ENCODE measurements around the gene MRO. TPM values are rescaled to one million over a fixed set of nuclear protein-coding genes. Genes with fewer than 3 reads are reported as not detected.

MRO gene
- total RNA-seq, 1 donor from 2014 or later = 0.18 TPM

DNA sequence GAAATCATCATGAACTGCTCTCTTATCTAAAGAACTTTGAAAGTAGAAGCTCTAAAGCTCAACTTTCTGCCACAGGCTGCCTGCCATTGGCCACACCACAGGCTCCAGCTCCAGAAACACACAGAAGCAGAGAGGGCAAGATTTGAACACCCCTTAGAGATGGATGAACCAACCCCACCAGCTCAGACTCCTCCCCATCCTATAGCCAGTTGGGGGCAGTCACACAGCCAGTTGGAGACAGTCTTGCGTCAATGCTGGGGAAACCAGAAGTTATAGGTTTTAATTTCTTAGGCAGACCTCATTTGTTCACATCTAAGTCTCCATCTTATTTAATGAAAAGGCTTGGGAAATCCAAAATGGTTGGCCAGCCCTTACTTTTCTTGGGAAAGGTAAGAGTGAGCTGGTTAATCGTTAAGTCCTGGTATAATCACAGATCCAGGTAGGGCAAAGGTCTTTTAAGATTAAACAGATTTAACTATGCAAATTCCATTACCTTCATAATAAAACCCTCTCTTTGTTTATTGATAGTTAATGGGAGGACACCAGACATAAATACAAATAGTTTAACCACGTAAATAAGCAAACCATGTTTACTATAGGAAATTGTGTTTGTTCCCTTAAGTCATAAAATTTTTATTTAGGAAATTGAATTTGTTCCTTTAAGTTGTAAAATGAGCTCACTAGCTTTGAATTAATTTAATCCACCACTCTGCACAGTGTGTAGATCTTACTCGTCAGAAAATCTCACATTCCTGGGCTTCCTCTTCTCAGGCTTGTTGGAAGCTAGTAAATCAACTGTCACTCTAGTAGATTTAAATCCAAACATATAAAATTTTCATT lies 28.0 kb downstream of the MRO start:
- no peaks in the 10 kb centered on the region for H3K9me3 Mint-ChIP-seq (ENCODE audit: unreplicated experiment)
- no peak for TF ChIP-seq CTCF (IDR thresholded peaks at IDR 0.05; ENCODE audit: insufficient read depth, low read depth, low read length)
- Histone ChIP-seq H3K36me3 (ENCODE audit: insufficient read depth, low read length) (no peaks in the 10 kb centered on the region), H3K27me3 (ENCODE audit: insufficient read depth, low read length) (no peaks in the 10 kb centered on the region), H3K4me2 (ENCODE audit: low read length) (no peak overlapping the region), H3K4me1 (ENCODE audit: insufficient read depth, low read length) (no peaks in the 10 kb centered on the region), H3K9ac (ENCODE audit: low read length) (no peak overlapping the region), H2AFZ (ENCODE audit: low read depth, low read length) (no peak overlapping the region), H3K79me2 (ENCODE audit: insufficient read depth, low read length) (no peaks in the 10 kb centered on the region), H3K4me3 (ENCODE audit: insufficient read depth, low read depth, low read length) (no peak overlapping the region), H4K20me1 (ENCODE audit: insufficient read depth, low read length) (no peaks in the 10 kb centered on the region), H3K9me3 (ENCODE audit: insufficient read depth, low read depth, low read length) (no peaks in the 10 kb centered on the region), H3K27ac (ENCODE audit: low read depth, low read length) (no peak overlapping the region)
- no peak for DNase-seq (ENCODE audit: low read depth)
- peaks cover 14% of the 10 kb centered on the region for H3K4me1 Mint-ChIP-seq (ENCODE audit: low read depth, unreplicated experiment)
- H3K27ac Mint-ChIP-seq (ENCODE audit: unreplicated experiment) = no peak overlapping the region
- no peak overlapping the region for H3K4me3 Mint-ChIP-seq (ENCODE audit: unreplicated experiment)
- no peak for FAIRE-seq
- H3K27me3 Mint-ChIP-seq (ENCODE audit: low read depth, unreplicated experiment) = peaks cover 14% of the 10 kb centered on the region
- no peaks in the 10 kb centered on the region for H3K36me3 Mint-ChIP-seq (ENCODE audit: low read depth, unreplicated experiment)

GRCh38 chr18:50790948-50791347 lies 28.9 kb downstream of the MRO start:
- no peaks in the 10 kb centered on the region for H3K36me3 Mint-ChIP-seq (ENCODE audit: low read depth, unreplicated experiment)
- Histone ChIP-seq H3K9me3 (ENCODE audit: insufficient read depth, low read depth, low read length) (no peaks in the 10 kb centered on the region), H3K4me3 (ENCODE audit: insufficient read depth, low read depth, low read length) (no peak overlapping the region), H3K9ac (ENCODE audit: low read length) (no peak overlapping the region), H2AFZ (ENCODE audit: low read depth, low read length) (no peak overlapping the region), H3K36me3 (ENCODE audit: insufficient read depth, low read length) (no peaks in the 10 kb centered on the region), H3K4me2 (ENCODE audit: low read length) (no peak overlapping the region), H3K4me1 (ENCODE audit: insufficient read depth, low read length) (no peaks in the 10 kb centered on the region), H3K27ac (ENCODE audit: low read depth, low read length) (no peak overlapping the region), H4K20me1 (ENCODE audit: insufficient read depth, low read length) (no peaks in the 10 kb centered on the region), H3K27me3 (ENCODE audit: insufficient read depth, low read length) (no peaks in the 10 kb centered on the region), H3K79me2 (ENCODE audit: insufficient read depth, low read length) (no peaks in the 10 kb centered on the region)
- FAIRE-seq (no peak), DNase-seq (ENCODE audit: low read depth) (no peak)
- no peaks in the 10 kb centered on the region for H3K9me3 Mint-ChIP-seq (ENCODE audit: unreplicated experiment)
- H3K4me1 Mint-ChIP-seq (ENCODE audit: low read depth, unreplicated experiment) = peaks cover 18% of the 10 kb centered on the region
- no peak overlapping the region for H3K4me3 Mint-ChIP-seq (ENCODE audit: unreplicated experiment)
- no peak overlapping the region for H3K27ac Mint-ChIP-seq (ENCODE audit: unreplicated experiment)
- TF ChIP-seq CTCF (IDR thresholded peaks at IDR 0.05; ENCODE audit: insufficient read depth, low read depth, low read length) (no peak), EZH2 (IDR thresholded peaks at IDR 0.05; ENCODE audit: insufficient read depth, low read length) (no peak)
- peaks cover 9% of the 10 kb centered on the region for H3K27me3 Mint-ChIP-seq (ENCODE audit: low read depth, unreplicated experiment)

GRCh38 chr18:50790241-50790640 lies 29.6 kb downstream of the MRO start:
- Mint-ChIP-seq H3K9me3 (ENCODE audit: unreplicated experiment) (no peaks in the 10 kb centered on the region), H3K4me1 (ENCODE audit: low read depth, unreplicated experiment) (peaks cover 18% of the 10 kb centered on the region), H3K27ac (ENCODE audit: unreplicated experiment) (no peak overlapping the region), H3K27me3 (ENCODE audit: low read depth, unreplicated experiment) (peaks cover 5% of the 10 kb centered on the region), H3K36me3 (ENCODE audit: low read depth, unreplicated experiment) (no peaks in the 10 kb centered on the region), H3K4me3 (ENCODE audit: unreplicated experiment) (no peak overlapping the region)
- no peaks in the 10 kb centered on the region for H3K9me3 ChIP-seq (ENCODE audit: insufficient read depth, low read depth, low read length)
- no peaks in the 10 kb centered on the region for H3K4me1 ChIP-seq (ENCODE audit: insufficient read depth, low read length)
- DNase-seq (ENCODE audit: low read depth) = no peak
- H3K9ac ChIP-seq (ENCODE audit: low read length) = no peak overlapping the region
- TF ChIP-seq CTCF (IDR thresholded peaks at IDR 0.05; ENCODE audit: insufficient read depth, low read depth, low read length) (no peak), EZH2 (IDR thresholded peaks at IDR 0.05; ENCODE audit: insufficient read depth, low read length) (no peak)
- FAIRE-seq = no peak
- H3K36me3 ChIP-seq (ENCODE audit: insufficient read depth, low read length) = no peaks in the 10 kb centered on the region
- H3K27ac ChIP-seq (ENCODE audit: low read depth, low read length) = no peak overlapping the region
- H3K79me2 ChIP-seq (ENCODE audit: insufficient read depth, low read length) = no peaks in the 10 kb centered on the region
- H3K4me2 ChIP-seq (ENCODE audit: low read length) = no peak overlapping the region
- no peak overlapping the region for H2AFZ ChIP-seq (ENCODE audit: low read depth, low read length)
- no peak overlapping the region for H3K4me3 ChIP-seq (ENCODE audit: insufficient read depth, low read depth, low read length)
- H4K20me1 ChIP-seq (ENCODE audit: insufficient read depth, low read length) = no peaks in the 10 kb centered on the region
- H3K27me3 ChIP-seq (ENCODE audit: insufficient read depth, low read length) = no peaks in the 10 kb centered on the region

Data from astrocyte (in vitro differentiated cells and primary cell).